Pulmonary artery endothelial cell (primary cell): ENCODE results near the gene RAB37. TPM values are rescaled to one million over a fixed set of nuclear protein-coding genes. Genes with fewer than 3 reads are reported as not detected.

Source experiments
- total RNA-seq: library from RNA; depleted of rRNA; stranded (reverse); fragments of >200 nt; gene quantifications from 2 replicates; pipeline ENCODE4 v1.2.3, GENCODE V29; 2014

The RAB37 gene
- total RNA-seq, 1 donor from 2014 or later = 0.53 TPM

Other genes with a start within 250 kb of the RAB37 start
- not detected in 2 replicates for gene CD300LB, start 205.8 kb upstream of the RAB37 start, total RNA-seq
- not detected in 2 replicates for gene CD300C, start 191.1 kb upstream of the RAB37 start, total RNA-seq
- gene CD300H, start 169.7 kb upstream of the RAB37 start, total RNA-seq = not detected in 2 replicates
- not detected in 2 replicates for gene CD300LD, start 145.0 kb upstream of the RAB37 start, total RNA-seq
- gene CD300E, start 113.5 kb upstream of the RAB37 start, total RNA-seq = not detected in 2 replicates
- gene CD300LF, start 24.3 kb upstream of the RAB37 start, total RNA-seq = not detected in 2 replicates
- gene NHERF1, start 11.4 kb downstream of the RAB37 start, total RNA-seq = 10.0 and 12.0 TPM in 2 replicates
- gene NAT9, start 39.1 kb downstream of the RAB37 start, total RNA-seq = 27.0 and 31.3 TPM in 2 replicates
- 0.07 and 0.21 TPM in 2 replicates for gene GRIN2C, start 122.6 kb downstream of the RAB37 start, total RNA-seq
- gene FDXR, start 135.7 kb downstream of the RAB37 start, total RNA-seq = 50.8 and 64.9 TPM in 2 replicates
- gene FADS6, start 156.4 kb downstream of the RAB37 start, total RNA-seq = not detected in 2 replicates
- not detected in 2 replicates for gene USH1G, start 186.0 kb downstream of the RAB37 start, total RNA-seq
- not detected in 2 replicates for gene OTOP2, start 187.0 kb downstream of the RAB37 start, total RNA-seq
- not detected in 2 replicates for gene OTOP3, start 198.6 kb downstream of the RAB37 start, total RNA-seq
- 8.7 and 12.2 TPM in 2 replicates for gene HID1, start 235.5 kb downstream of the RAB37 start, total RNA-seq